Hindlimb muscle (tissue), 1 donor: ENCODE data around the gene SLIT1. TPM values are rescaled to one million over a fixed set of nuclear protein-coding genes. Genes with fewer than 3 reads are reported as not detected.

Experiments
- DNase-seq: peaks from one replicate; pipeline ENCODE4 v3.0.0-alpha.2; 2013
- polyA plus RNA-seq: library from polyadenylated mRNA; unstranded; fragments of 120-200 nt; gene quantifications from one replicate; pipeline ENCODE4 v1.2.1, GENCODE V29; 2013; ENCODE audit not compliant: insufficient read length

The SLIT1 gene
- polyA plus RNA-seq, 1 donor, result 1.3 TPM

- no peak for DNase-seq
Observed at GRCh38 chr10:97062046-97062445, 123.7 kb downstream of the SLIT1 start.

GRCh38 chr10:97061423-97061822 is 124.3 kb downstream of the SLIT1 start:
- no peak for DNase-seq

- DNase-seq, result no peak
Observed at GRCh38 chr10:97060441-97061084, 125.2 kb downstream of the SLIT1 start.

- DNase-seq, result no peak
Observed at GRCh38 chr10:97059872-97060205, 125.9 kb downstream of the SLIT1 start.

GRCh38 chr10:97059006-97059871 is 126.5 kb downstream of the SLIT1 start:
- no peak for DNase-seq

- no peak for DNase-seq
Observed at GRCh38 chr10:97058521-97058920, 127.2 kb downstream of the SLIT1 start.

GRCh38 chr10:97057491-97058235 is 128.1 kb downstream of the SLIT1 start:
- no peak for DNase-seq

- no peak for DNase-seq
Observed at GRCh38 chr10:97056003-97056630, 129.6 kb downstream of the SLIT1 start.

GRCh38 chr10:97053276-97053675 is 132.5 kb downstream of the SLIT1 start:
- DNase-seq, result no peak

- DNase-seq, result no peak
Observed at GRCh38 chr10:97050956-97051496, 134.7 kb downstream of the SLIT1 start.

GRCh38 chr10:97050205-97050745 is 135.5 kb downstream of the SLIT1 start:
- no peak for DNase-seq

- no peak for DNase-seq
Observed at GRCh38 chr10:97049670-97050069, 136.1 kb downstream of the SLIT1 start.

GRCh38 chr10:97048649-97049427 is 136.9 kb downstream of the SLIT1 start:
- DNase-seq, result no peak

- no peak for DNase-seq
Observed at GRCh38 chr10:97047788-97048187, 138.0 kb downstream of the SLIT1 start.

- no peak for DNase-seq
Observed at GRCh38 chr10:97047083-97047736, 138.5 kb downstream of the SLIT1 start.

GRCh38 chr10:97046456-97047082 is 139.2 kb downstream of the SLIT1 start:
- DNase-seq, result no peak

GRCh38 chr10:97043563-97043855 is 142.2 kb downstream of the SLIT1 start:
- no peak for DNase-seq

GRCh38 chr10:97042716-97043562 is 142.8 kb downstream of the SLIT1 start:
- DNase-seq, result no peak

GRCh38 chr10:97042081-97042480 is 143.7 kb downstream of the SLIT1 start:
- no peak for DNase-seq

- no peak for DNase-seq
Observed at GRCh38 chr10:97040706-97041105, 145.1 kb downstream of the SLIT1 start.
